GM19468 (cell line): ENCODE results near the gene NADSYN1.
A peak's percentile ranks its signal among the peaks of the same experiment; 100 is the strongest.
"Not testable (repeated sequence)": the region's sequence is repeated elsewhere in the genome, so short reads cannot be mapped to it uniquely, and the experiment has no call there.

Experiments used
- ATAC-seq: cut with Tn5 transposase; IDR thresholded peaks from one replicate; pipeline ENCODE4 v1.9.1; 2021; ENCODE audit warnings: mild to moderate bottlenecking, moderate library complexity, moderate number of reproducible peaks; ENCODE audit not compliant: unreplicated experiment; ENCODE audit errors: extremely low read depth

Gene NADSYN1

GRCh38 chr11:71518506-71519471, 65.8 kb downstream of the NADSYN1 start:
- ATAC-seq = no peak

- ATAC-seq = no peak
These were observed 66.5 kb downstream of the NADSYN1 start for GRCh38 chr11:71519546-71519945.

GRCh38 chr11:71525188-71525937, 72.4 kb downstream of the NADSYN1 start:
- no peak for ATAC-seq

GRCh38 chr11:71525938-71526495, 73.0 kb downstream of the NADSYN1 start:
- ATAC-seq = no peak

DNA sequence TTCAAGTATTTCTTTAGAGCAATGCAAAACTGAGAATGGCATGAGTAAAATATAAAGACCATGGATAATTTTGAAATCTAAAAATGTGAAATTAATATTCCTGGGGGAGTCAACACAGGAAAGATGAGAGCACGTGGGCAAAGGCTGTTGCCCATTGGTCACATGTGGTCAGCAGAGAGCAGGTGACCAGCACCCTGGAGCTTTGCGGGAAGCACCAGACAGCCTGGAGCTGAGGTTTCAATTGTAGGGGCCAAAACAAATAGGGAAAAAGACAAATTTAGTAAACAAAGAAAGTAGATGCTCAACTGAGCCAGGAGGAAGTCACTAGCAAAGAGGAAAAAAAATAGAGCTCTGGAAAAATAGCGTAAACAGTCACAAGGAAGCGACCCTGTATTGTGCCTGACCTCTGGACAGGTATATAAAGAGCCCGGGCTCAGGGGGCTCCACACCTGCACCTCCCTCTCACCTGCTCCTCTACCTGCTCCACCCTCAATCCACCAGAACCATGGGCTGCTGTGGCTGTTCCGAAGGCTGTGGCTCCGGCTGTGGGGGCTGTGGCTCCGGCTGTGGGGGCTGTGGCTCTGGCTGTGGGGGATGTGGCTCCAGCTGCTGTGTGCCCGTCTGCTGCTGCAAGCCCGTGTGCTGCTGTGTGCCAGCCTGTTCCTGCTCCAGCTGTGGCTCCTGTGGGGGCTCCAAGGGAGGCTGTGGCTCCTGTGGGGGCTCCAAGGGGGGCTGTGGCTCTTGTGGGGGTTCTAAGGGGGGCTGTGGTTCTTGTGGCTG, 74.0 kb downstream of the NADSYN1 start, which contains the start of gene KRTAP5-7:
Gene KRTAP5-7, plus strand, starts transcription at position 472 of the 780 bp plus-strand sequence. Its CDS starts 34 bp downstream, at position 506.
- ATAC-seq = not testable (repeated sequence)

- no peak for ATAC-seq
These were observed 74.7 kb downstream of the NADSYN1 start for GRCh38 chr11:71527576-71528210.

- ATAC-seq = no peak
These were observed 77.6 kb downstream of the NADSYN1 start for GRCh38 chr11:71530602-71531001.

GRCh38 chr11:71532036-71532610, 79.1 kb downstream of the NADSYN1 start:
- ATAC-seq = no peak

DNA sequence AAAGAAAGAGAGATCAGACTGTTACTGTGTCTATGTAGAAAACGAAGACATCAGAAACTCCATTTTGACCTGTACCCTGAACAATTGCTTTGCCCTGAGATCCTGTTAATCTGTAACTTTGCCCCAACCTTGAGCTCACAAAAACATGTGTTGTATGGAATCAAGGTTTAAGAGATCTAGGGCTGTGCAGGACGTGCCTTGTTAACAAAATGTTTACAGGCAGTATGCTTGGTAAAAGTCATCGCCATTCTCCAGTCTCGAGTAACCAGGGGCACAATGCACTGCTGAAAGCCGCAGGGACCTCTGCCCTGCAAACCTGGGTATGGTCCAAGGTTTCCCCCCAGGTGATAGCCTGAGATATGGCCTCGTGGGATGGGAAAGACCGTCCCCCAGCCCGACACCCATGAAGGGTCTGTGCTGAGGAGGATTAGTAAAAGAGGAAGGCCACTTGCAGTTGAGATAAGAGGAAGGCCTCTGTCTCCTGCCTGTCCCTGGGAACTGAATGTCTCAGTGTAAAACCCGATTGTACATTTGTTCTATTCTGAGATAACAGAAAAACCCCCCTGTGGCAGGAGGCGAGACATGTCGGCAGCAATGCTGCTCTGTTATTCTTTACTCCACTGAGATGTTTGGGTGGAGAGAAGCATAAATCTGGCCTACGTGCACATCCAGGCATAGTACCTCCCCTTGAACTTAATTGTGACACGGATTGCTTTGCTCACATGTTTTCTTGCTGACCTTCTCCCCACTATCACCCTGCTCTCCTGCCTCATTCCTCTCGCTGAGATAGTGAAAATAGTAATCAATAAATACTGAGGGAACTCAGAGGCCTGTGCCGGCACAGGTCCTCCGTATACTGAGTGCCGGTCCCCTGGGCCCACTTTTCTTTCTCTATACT, 82.0 kb downstream of the NADSYN1 start:
- not testable (repeated sequence) for ATAC-seq

DNA sequence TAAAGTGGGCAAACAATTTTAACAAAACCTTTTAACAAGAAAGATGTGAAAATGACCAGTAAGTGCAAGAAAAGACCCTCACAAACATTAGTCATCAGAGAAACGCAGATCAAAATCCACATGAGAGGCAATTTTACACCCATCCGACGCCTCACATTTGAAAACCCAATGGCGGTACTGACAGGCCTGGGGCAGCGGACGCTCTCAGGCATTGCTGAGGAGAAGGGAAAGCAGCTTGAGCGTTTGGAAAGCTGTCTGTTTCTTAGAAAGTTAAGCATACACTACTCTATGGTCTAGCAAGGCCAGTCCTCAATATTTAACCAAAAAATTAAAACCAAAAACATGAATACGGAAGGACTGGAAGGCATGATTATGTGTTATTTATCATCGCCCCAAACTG, 82.8 kb downstream of the NADSYN1 start:
- no peak for ATAC-seq

DNA sequence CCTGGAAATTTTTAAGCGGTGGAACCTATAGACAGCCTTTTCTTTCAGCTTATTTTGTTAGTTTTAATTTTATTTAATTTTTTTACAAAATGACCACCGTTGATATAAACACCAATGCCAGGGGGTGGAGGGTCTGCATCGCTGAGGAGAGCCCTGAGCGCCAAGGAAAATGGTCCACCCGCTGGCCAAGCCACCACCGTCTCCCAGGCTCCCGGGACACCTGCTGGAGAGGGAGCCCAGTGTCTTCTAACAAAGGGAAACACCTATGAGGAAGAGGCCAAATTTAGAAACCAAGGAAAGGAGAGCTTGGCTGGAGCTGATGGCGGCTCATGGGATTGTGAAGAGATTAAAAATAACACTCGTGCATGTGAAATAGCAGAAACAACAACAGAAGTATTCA, 84.5 kb downstream of the NADSYN1 start:
- ATAC-seq = no peak

GRCh38 chr11:71537977-71538665, 85.1 kb downstream of the NADSYN1 start, which contains the start of gene KRTAP5-8:
Gene KRTAP5-8, plus strand, starts transcription at chr11:71538025. Its CDS starts 31 bp downstream, at chr11:71538056.
- ATAC-seq = not testable (repeated sequence)

- no peak for ATAC-seq
These were observed 85.6 kb downstream of the NADSYN1 start for GRCh38 chr11:71538666-71538990.

- no peak for ATAC-seq
These were observed 86.0 kb downstream of the NADSYN1 start for GRCh38 chr11:71539017-71539416.

DNA sequence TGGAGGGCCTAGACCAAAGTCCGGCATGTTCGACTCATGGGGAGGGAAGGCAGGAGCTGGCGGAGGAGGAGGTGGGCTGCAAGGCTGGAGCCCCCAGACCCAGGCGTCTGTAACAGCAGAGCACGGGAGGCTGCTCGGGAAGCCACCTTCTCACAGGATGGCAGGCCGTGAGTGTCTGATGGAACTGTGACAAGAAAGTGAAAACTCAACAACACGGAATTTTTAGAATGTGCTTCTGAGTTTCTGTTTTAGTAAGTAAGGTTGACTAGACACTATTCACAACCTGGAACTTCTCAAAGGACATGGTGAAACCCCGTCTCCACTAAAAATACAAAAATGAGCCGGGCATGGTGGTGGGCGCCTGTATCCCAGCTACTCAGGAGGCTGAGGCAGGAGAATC, 87.0 kb downstream of the NADSYN1 start:
- not testable (repeated sequence) for ATAC-seq

- peak; percentile 39 for ATAC-seq
These were observed 87.7 kb downstream of the NADSYN1 start for GRCh38 chr11:71540521-71541304.

DNA sequence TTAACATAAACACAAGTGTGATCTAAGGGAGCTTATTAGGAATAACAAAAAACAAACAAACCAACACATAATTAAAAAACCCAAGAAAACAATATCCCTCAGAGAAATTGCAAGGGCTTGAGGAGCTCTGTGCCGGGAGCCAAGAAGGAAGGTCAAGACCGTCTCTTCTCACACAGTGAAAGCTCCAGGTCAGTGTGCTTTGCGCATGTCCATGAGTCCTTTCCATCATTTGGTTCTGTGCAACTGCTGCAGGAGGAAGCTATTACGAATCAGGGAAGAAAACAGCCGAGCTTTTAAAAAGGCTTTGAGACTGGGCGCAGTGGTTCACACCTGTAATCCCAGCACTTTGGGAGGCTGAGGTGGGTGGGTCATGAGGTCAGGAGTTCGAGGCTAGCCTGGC, 89.4 kb downstream of the NADSYN1 start:
- no peak for ATAC-seq
